Mesodermal cell (in vitro differentiated cells): ENCODE results near the gene LPCAT3.

Source experiments
- H3K27ac ChIP-seq: 2 replicates; pipeline ENCODE4 v1.7.0; 2013; ENCODE audit warnings: mild to moderate bottlenecking, low read depth, low read length, moderate library complexity; ENCODE audit not compliant: severe bottlenecking
- H3K36me3 ChIP-seq: 2 replicates; pipeline ENCODE4 v1.7.1; 2013; ENCODE audit warnings: mild to moderate bottlenecking, low read length, moderate library complexity; ENCODE audit not compliant: control insufficient read depth, insufficient read depth
- H3K4me1 ChIP-seq: one replicate; pipeline ENCODE4 v1.7.1; 2013; ENCODE audit warnings: mild to moderate bottlenecking, low read length; ENCODE audit not compliant: insufficient read depth, control insufficient read depth, poor library complexity, severe bottlenecking
- H3K4me3 ChIP-seq: 2 replicates; pipeline ENCODE4 v1.7.0; 2013; ENCODE audit warnings: low read length, control low read depth, mild to moderate bottlenecking; ENCODE audit not compliant: insufficient read depth, poor library complexity, severe bottlenecking; ENCODE audit errors: extremely low read depth
- H3K9me3 ChIP-seq: 2 replicates; pipeline ENCODE4 v1.7.1; 2013; ENCODE audit warnings: mild to moderate bottlenecking, low read length, moderate library complexity; ENCODE audit not compliant: control insufficient read depth
- WGBS, 2 experiments: methylation state at CpG; one replicate each; pipeline ENCODE4 v1.1.5; 2013; ENCODE audit warnings: missing lambda C conversion rate in 2 of 2; ENCODE audit not compliant: insufficient coverage in 2 of 2; 5-methylcytosine and 5-hydroxymethylcytosine counted together

Gene LPCAT3

DNA sequence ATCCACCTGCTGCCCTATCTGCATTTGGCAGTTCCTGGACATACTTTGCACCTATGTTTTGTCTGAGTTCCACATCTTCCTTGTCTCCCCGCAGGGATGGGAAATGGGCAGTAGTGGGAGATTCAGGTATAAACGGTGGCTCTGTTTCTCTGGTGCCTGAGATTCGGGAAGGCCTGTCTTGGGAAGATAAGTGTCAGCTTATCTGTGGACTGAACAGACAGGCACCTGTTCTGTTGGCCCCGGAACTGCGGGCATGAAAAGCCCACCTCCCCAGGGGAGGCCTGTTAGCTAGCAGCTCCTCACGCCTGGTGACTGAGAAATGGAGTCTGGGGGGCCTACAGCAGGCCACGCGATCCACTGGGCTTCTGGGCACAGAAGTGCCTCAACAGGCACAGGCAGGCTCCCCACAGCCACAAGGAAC is 53.7 kb downstream of the LPCAT3 start:
- 81 to 90% methylated on average over 6 to 8 of the region's 8 CpGs for WGBS, 2 experiments
- H3K36me3 ChIP-seq, result peaks cover 51% of the 10 kb centered on the region
- no peak overlapping the region for H3K27ac ChIP-seq
- H3K4me1 ChIP-seq, result peaks cover 21% of the 10 kb centered on the region
- no peaks in the 10 kb centered on the region for H3K9me3 ChIP-seq
- no peak overlapping the region for H3K4me3 ChIP-seq

GRCh38 chr12:6963791-6964413 is 54.4 kb downstream of the LPCAT3 start:
- no peak overlapping the region for H3K27ac ChIP-seq
- 93 to 95% methylated on average over 12 of the region's 17 CpGs for WGBS, 2 experiments

DNA sequence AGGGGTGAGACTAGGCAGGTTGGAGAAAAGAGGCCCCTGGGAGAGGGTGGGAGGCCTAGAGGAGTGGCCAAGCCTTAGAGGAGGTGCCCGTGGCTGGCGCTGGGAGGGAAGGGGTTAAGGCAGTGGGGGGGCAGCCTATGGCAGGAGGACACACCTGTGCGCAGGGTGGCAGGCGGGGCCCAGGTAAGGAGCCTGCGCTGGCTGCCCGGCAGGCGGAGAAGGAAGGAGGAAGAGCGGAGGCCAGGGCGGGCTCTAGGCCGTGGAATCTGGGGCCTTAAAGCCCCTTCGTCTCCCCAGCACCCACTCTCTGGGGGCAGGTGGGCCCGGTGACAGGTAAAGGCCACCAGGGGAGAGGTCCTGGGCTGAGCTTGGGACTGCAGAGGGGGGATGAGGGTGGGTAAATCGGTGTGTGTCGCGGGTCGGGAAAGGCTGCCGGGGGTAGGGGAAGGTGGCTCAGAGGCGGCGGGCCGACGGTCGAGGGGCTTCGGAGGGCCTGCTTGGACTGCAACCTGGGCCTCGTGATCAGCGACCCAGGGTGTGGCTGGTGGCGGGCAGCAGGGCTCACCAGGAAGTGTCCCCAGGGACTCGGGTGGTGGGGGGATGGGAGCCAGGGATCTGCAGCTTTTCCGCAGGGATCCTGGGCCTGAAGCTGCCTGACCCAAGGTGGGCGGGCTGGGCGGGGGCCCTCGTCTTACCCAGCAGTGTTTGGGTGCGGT is 55.1 kb downstream of the LPCAT3 start:
- H3K27ac ChIP-seq, result no peak overlapping the region
- WGBS, 2 experiments, result 86 to 91% methylated on average over 25 to 26 of the region's 32 CpGs
- no peak overlapping the region for H3K4me3 ChIP-seq

More at GRCh38 chr12:6963791-6964413, 54.4 kb downstream of the LPCAT3 start:
- Histone ChIP-seq H3K4me3 (no peak overlapping the region), H3K4me1 (peaks cover 22% of the 10 kb centered on the region), H3K9me3 (no peaks in the 10 kb centered on the region), H3K36me3 (peaks cover 45% of the 10 kb centered on the region)

GRCh38 chr12:6962285-6963015 is 55.8 kb downstream of the LPCAT3 start:
- no peaks in the 10 kb centered on the region for H3K9me3 ChIP-seq
- H3K4me1 ChIP-seq, result peaks cover 31% of the 10 kb centered on the region
- H3K27ac ChIP-seq, result peak overlapping the region; percentile 67
- H3K36me3 ChIP-seq, result peaks cover 31% of the 10 kb centered on the region
- no peak overlapping the region for H3K4me3 ChIP-seq
- WGBS, 2 experiments, result 77 to 81% methylated on average over 12 to 19 of the region's 25 CpGs

More for the DNA sequence above, 55.1 kb downstream of the LPCAT3 start:
- H3K4me1 ChIP-seq, result peaks cover 29% of the 10 kb centered on the region
- H3K36me3 ChIP-seq, result peaks cover 38% of the 10 kb centered on the region
- H3K9me3 ChIP-seq, result no peaks in the 10 kb centered on the region

DNA sequence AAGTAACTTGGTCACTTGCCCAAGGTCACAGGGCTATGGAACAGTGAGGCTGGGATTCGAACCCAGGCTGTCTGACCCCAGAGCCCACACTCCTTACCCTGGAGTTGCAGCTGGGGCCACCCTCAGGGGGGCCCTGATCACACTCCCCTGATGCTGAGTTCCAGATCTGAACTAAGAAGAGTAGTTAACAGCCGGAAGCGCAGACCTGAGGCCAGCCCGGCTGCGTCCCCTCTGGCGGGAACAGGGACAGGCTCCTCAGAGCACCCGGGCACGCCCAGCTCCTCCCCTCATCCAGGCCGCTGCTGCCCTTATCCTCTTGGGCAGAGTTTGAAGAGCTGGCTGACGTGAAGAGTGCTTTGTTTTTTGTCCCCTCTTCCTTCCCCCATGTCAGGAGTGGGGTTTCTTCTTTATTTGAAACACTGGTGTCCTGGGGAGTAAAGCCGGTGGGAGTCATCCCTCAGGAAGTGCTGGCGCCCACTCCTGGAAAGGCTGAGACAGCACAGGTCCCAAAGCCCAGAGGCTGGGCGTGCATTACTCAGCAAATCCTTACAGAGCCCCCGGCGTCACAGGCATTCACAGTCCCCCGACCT is 56.5 kb downstream of the LPCAT3 start:
- WGBS, 2 experiments, result 17 to 36% methylated on average over 12 to 14 of the region's 16 CpGs
- H3K4me3 ChIP-seq, result peak overlapping the region; percentile 14
- H3K27ac ChIP-seq, result peak overlapping the region; percentile 67
- H3K36me3 ChIP-seq, result peaks cover 24% of the 10 kb centered on the region
- H3K4me1 ChIP-seq, result peaks cover 31% of the 10 kb centered on the region
- H3K9me3 ChIP-seq, result no peaks in the 10 kb centered on the region

- H3K4me3 ChIP-seq, result peak overlapping the region; percentile 8
- H3K27ac ChIP-seq, result peak overlapping the region; percentile 67
- 72 to 75% methylated on average over 24 of the region's 24 CpGs for WGBS, 2 experiments
- no peaks in the 10 kb centered on the region for H3K9me3 ChIP-seq
- H3K36me3 ChIP-seq, result peaks cover 20% of the 10 kb centered on the region
- peaks cover 31% of the 10 kb centered on the region for H3K4me1 ChIP-seq
Observed at GRCh38 chr12:6961278-6961694, 57.0 kb downstream of the LPCAT3 start.

DNA sequence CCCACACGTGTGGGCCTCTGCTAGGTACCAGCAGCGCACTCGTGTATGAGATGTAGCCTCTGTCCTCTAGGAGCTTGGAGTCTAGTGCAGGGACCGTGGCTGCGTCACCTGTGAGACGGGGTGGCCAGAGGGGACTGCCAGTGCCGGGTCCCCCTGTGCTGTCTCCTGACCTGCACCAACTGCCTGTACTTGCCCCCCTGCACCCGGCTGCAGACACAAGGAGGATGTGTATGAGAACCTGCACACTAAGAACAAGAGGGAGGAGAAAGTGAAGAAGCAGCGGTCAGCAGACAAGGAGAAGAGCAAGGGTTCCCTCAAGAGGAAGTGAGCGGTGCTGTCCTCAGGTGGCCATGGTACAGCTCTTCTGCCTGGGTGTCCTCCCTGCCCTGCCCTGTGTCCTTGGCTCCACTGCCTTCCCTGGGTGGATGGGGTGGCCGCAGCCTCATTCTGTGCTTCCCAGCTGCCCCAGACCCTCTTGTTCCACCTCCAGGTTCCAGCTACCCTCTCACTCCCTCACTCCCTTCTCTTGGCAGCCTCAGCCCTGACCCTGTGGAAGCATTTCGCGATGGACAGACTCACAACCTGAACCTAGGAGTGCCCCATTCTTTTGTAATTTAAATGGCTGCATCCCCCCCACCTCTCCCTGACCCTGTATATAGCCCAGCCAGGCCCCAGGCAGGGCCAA is 57.5 kb downstream of the LPCAT3 start:
- 82 to 86% methylated on average over 12 to 13 of the region's 13 CpGs for WGBS, 2 experiments

GRCh38 chr12:6959805-6960592 is 58.3 kb downstream of the LPCAT3 start:
- peaks cover 8% of the 10 kb centered on the region for H3K36me3 ChIP-seq
- no peak overlapping the region for H3K4me3 ChIP-seq
- WGBS, 2 experiments, result 89 to 96% methylated on average over 14 to 24 of the region's 26 CpGs
- peaks cover 31% of the 10 kb centered on the region for H3K4me1 ChIP-seq
- no peaks in the 10 kb centered on the region for H3K9me3 ChIP-seq
- H3K27ac ChIP-seq, result no peak overlapping the region

More for the DNA sequence above, 57.5 kb downstream of the LPCAT3 start:
- Histone ChIP-seq H3K4me1 (peaks cover 31% of the 10 kb centered on the region), H3K9me3 (no peaks in the 10 kb centered on the region), H3K36me3 (peaks cover 15% of the 10 kb centered on the region), H3K4me3 (no peak overlapping the region), H3K27ac (no peak overlapping the region)

GRCh38 chr12:6959058-6959804 is 59.0 kb downstream of the LPCAT3 start:
- peak overlapping the region; percentile 33 for H3K27ac ChIP-seq
- H3K4me1 ChIP-seq, result peaks cover 28% of the 10 kb centered on the region
- no peak overlapping the region for H3K4me3 ChIP-seq
- H3K9me3 ChIP-seq, result no peaks in the 10 kb centered on the region
- 74 to 81% methylated on average over 4 to 14 of the region's 24 CpGs for WGBS, 2 experiments
- H3K36me3 ChIP-seq, result peaks cover under 1% of the 10 kb centered on the region
